Heart left ventricle (tissue), 13 donors: Measurements from ENCODE around the gene UCMA.

ENCODE experiments used
- CTCF ChIP-seq, 12 donors: fragments of 200-600 bp; sonication (generic) in 4 of 12; IDR thresholded peaks; one replicate each; pipeline versions ENCODE4 v1.5.0 to v1.8.0; 2018 to 2022; ENCODE audit warnings: antibody characterized with exemption in 12 of 12, mild to moderate bottlenecking in 5 of 12
- POLR2A ChIP-seq, 2 donors: fragments of 450-650 bp; IDR thresholded peaks; one replicate each; pipeline ENCODE4 v1.6.1; 2017; ENCODE audit warnings: antibody characterized with exemption in 2 of 2, mild to moderate bottlenecking in 2 of 2, moderate library complexity in 2 of 2
- donor health status: ischemic (EF 13 %, LVEDD 7.1; RV severe dilation, severe dysfunction).
- donor health status: DM: no; HTN: yes; CAD: no.
- donor health status: DM: no; HTN: no; CAD: no.
- donor health status: ischemic (EF 25% LVEDD 6.9; RV normal size, moderate dysfunction).
- donor health status: ischemic (EF 25% LVEDD 5.7; RV mildly dilated, moderate dysfunction).
- donor health status: ischemic (EF 35%, LVEDD 5.7; RV mildly dilated, moderate dysfunction).
- donor health status: nonischemic (EF 11% LVEDD 7.7; RV severe dilation, severe dysfunction).
- donor health status: DM: yes; HTN: yes; CAD: no.
- donor health status: PGD.
- donor health status: ischemic (EF 29% LVEDD 5.4; RV normal size, mild dysfunction).
- donor health status: nonischemic (EF 23%, LVEDD 6.1; RV moderate dilation, normal function).

GRCh38 chr10:13241613-13242012, 7.4 kb upstream of the UCMA start:
- TF ChIP-seq POLR2A (IDR thresholded peaks at IDR 0.05) (no peak), CTCF (IDR thresholded peaks at IDR 0.05) (no peak)
